Forelimb muscle (tissue), 1 donor: ENCODE results near the gene DPP10. TPM values are rescaled to one million over a fixed set of nuclear protein-coding genes. Genes with fewer than 3 reads are reported as not detected.
"Not testable (repeated sequence)": the region's sequence is repeated elsewhere in the genome, so short reads cannot be mapped to it uniquely, and the experiment has no call there.

Experiments used
- DNase-seq: peaks from one replicate; pipeline ENCODE4 v3.0.0-alpha.2; 2013; ENCODE audit warnings: low read depth
- polyA plus RNA-seq: library from polyadenylated mRNA; unstranded; fragments of 120-200 nt; gene quantifications from one replicate; pipeline ENCODE4 v1.2.1, GENCODE V29; 2013; ENCODE audit not compliant: insufficient read length

Gene DPP10
- polyA plus RNA-seq, 1 donor, result 0.32 TPM

DNA sequence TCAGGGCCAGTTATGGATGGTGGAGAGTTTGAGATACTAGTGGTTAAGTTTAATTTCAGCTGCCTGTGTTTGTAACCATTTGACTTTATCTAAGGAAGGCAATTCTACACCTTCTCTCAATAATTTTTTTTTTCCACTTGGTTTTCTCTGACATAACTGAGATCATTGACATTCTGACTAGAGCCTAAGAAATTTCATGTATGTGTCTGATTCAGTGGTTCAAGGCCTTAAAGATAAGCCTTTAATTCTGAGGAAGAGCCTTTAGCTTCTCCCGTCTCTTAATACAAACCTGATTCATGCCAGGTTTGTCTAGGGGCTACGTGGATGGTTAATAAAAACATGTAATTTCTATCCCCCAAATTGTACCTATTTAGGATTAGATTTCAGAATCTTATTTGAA is 971.4 kb downstream of the DPP10 start:
- no peak for DNase-seq

GRCh38 chr2:115414466-115414865 is 972.0 kb downstream of the DPP10 start:
- no peak for DNase-seq

GRCh38 chr2:115422004-115422634 is 979.7 kb downstream of the DPP10 start:
- no peak for DNase-seq

- no peak for DNase-seq
Observed at GRCh38 chr2:115427436-115427835, 985.0 kb downstream of the DPP10 start.

DNA sequence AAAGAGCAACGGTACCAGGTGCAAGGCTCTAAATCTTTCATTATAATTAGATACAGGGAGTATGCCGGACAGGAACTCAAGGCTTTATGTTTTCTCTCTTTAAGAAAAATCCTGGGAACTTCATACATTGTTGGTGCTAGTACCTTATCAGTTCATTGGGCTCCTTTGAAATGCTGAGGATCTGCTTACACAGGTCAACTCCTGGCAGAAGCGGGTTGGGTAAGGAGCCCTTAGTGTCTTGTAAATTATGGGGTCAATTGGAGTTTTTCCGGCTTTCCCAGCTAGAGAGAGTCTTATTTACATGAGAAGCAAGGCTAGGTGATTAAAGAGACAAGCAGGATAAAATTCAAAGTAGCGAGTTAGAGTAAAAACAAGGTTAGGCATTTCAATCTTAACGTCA is 998.3 kb downstream of the DPP10 start:
- not testable (repeated sequence) for DNase-seq

DNA sequence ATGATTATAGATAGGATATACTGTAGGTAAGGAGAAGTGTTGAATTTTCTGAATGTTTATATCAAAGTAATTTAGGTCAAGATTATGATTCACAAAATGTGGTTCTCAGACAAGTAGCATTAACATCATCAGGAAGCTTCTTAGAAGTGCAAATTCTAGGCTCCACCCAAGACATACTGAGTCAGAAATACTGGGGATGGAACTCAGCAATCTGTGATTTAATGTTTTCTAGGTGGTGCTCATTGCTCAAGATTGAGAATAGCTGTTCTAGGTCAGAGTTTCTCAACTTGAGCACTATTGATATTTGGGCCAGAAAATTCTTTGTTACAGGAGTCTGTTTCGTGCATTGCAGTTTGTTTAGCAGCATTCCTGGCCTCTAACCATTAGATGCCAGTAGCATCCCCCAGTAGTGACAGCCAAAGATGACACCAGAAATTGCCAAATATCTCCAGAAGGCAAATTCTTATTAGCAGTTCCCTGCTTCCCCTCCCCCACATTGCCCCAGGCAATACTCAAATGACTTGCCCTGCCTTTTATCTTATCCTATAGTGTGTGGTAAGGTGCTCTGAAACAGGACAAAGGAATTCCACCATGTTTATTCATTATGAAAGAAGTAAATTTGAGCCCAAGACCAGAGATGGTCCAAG is 1001.2 kb downstream of the DPP10 start:
- DNase-seq, result no peak

DNA sequence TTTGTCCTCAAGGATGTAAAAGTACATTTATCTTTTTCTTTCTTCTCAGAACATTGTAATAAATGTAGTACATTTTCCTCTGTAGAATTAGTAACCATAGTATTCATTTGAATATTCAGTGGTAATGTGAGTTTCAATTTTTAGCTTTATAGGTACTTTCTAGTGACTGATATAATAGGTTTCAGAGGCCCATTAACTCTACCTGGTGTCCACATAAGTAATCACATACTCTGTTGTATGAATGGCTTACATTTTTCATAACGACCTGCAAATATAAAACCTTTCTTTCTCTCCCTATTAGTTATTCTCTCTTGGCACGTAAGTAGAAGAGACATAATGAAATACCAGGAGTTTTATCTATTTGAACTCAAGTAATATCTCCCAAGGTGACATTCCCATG is 1017.6 kb downstream of the DPP10 start:
- DNase-seq, result no peak

GRCh38 chr2:115480741-115481140 is 1038.3 kb downstream of the DPP10 start:
- no peak for DNase-seq

DNA sequence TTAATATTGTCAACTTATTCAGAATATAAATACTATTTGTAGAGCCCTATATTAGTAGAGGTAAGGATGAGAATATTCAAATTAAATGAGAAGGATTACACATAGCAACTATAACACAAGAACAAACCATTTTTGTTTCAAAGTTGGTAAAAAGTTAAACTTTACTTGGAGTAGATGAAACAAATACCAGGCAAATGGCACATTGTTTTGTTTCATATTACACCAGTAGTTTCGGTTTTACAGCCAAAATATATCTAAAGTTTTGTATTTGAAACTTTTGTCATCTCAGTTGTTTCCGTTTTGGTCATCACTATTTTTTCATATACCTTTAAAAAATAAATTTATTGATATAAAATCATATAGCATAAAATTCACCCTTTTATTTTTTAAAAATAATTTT is 1039.4 kb downstream of the DPP10 start:
- DNase-seq, result no peak

- no peak for DNase-seq
Observed at GRCh38 chr2:115483666-115484065, 1041.2 kb downstream of the DPP10 start.

GRCh38 chr2:115484486-115484885 is 1042.0 kb downstream of the DPP10 start:
- DNase-seq, result no peak

GRCh38 chr2:115484983-115485382 is 1042.5 kb downstream of the DPP10 start:
- DNase-seq, result no peak

DNA sequence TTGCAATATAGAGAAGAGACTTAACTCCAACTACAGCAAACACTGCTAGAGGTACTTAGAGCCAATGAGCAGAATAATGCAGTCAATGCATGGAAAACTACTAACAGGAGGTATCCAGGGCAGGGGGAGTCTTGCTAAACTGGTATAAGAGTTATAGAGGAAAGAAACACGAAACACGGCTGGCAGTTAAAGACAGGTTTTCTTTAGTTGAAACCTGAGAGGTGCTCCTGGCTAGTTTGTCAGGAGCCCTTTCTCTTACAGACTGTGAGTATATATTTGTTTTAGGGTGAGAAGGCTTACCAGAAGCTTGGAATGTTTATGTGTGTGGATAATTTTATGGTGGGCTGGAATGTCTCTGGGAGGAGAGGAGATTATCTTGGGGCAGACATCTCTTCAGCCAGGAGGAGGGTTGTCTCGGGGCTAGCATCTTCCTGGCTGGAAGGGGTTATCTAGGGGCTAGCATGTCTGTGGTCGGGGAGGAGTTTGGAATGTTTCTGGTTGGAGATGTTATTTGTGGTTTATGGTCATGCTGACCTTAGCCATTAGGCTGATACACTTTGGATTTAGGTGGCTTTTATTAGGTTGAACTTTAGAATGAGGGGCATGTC is 1048.8 kb downstream of the DPP10 start:
- DNase-seq, result no peak

- no peak for DNase-seq
Observed at GRCh38 chr2:115505331-115505730, 1062.9 kb downstream of the DPP10 start.

DNA sequence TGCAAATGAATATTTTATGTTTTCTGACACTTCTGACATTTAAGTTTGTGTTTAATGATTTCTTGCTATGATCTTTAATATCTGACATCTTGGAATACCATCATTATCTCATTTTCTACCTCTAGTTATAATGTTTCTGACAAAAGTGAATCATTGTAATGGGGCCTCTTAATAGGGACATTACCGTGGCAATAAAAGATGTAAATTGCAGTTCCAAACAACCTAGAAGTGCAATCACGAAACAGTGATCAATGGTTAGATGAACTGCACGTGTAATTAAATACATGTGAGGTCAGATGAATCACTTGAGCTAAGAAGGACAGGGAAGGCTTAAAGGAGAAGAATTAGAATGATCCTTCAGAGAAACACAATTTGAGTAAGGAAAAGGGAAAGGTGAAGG is 1078.3 kb downstream of the DPP10 start:
- no peak for DNase-seq

GRCh38 chr2:115524452-115524851 is 1082.0 kb downstream of the DPP10 start:
- DNase-seq, result no peak

DNA sequence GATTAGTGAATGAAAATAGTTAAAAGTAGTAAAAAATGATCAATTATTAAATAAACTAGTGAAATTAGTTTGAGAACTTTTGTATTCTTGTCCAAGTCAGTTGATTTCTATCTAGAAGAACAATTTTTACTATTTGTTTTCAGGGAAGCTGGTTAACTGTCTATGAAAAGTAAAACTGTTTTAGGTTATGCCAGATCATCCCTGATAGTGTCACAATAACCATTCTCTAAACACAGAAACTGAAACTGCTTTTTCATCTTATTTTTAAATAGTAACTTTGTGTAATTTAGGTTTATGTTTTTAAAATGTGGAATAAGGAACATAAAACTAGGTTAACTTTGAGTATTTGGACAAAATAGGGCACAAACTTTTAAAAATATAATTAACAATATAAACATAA is 1087.2 kb downstream of the DPP10 start:
- no peak for DNase-seq

GRCh38 chr2:115533081-115533480 is 1090.6 kb downstream of the DPP10 start:
- no peak for DNase-seq

GRCh38 chr2:115541814-115542213 is 1099.4 kb downstream of the DPP10 start:
- DNase-seq, result no peak

DNA sequence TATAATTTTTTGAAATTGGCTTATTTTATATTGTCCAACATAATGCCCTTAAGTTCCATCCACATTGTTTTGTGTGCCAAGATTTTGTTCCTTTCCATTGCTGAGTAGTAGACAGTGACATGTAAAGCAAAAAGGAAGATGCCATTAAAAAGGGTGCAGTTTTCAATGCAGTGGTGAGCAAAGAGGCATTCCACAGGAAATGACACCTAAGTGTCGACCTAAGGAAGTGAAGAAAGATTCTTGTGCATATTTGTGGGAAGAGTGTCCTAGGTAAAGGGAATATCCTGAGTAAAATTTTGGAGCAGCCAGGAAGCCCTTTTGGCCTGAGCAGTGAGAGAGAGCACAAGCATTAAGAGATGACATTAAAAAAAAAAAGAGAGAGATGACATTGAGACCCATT is 1099.9 kb downstream of the DPP10 start:
- no peak for DNase-seq

- no peak for DNase-seq
Observed at GRCh38 chr2:115543024-115543423, 1100.6 kb downstream of the DPP10 start.

- DNase-seq, result no peak
Observed at GRCh38 chr2:115543461-115543860, 1101.0 kb downstream of the DPP10 start.

GRCh38 chr2:115549611-115550130 is 1107.2 kb downstream of the DPP10 start:
- DNase-seq, result no peak
